22Rv1 (cell line): ENCODE measurements around the gene CST8.

Experiments
- H3K27ac ChIP-seq: fragments of 450-650 bp; 2 replicates; pipeline ENCODE4 v1.5.1; 2017
- CTCF ChIP-seq: fragments of 450-650 bp; IDR thresholded peaks from 2 replicates; pipeline ENCODE4 v1.5.1; 2017; ENCODE audit warnings: mild to moderate bottlenecking
- ZFX ChIP-seq: fragments of 450-650 bp; IDR thresholded peaks from 2 replicates; pipeline ENCODE4 v1.6.1; 2017; ENCODE audit warnings: antibody characterized with exemption, borderline replicate concordance

Gene CST8

GRCh38 chr20:23526850-23527249 lies 35.9 kb downstream of the CST8 start:
- no peak overlapping the region for H3K27ac ChIP-seq
- TF ChIP-seq CTCF: no peak
- TF ChIP-seq ZFX: no peak

GRCh38 chr20:23528867-23529431 lies 38.0 kb downstream of the CST8 start:
- TF ChIP-seq CTCF: no peak
- TF ChIP-seq ZFX: no peak
- H3K27ac ChIP-seq: no peak overlapping the region

GRCh38 chr20:23530937-23531567 lies 40.1 kb downstream of the CST8 start:
- no peak for TF ChIP-seq CTCF
- no peak for TF ChIP-seq ZFX
- no peak overlapping the region for H3K27ac ChIP-seq

- H3K27ac ChIP-seq: no peak overlapping the region
- no peak for TF ChIP-seq CTCF
- no peak for TF ChIP-seq ZFX
Measured at GRCh38 chr20:23532533-23532932, 41.6 kb downstream of the CST8 start.

- TF ChIP-seq ZFX (no peak), CTCF (no peak)
- H3K27ac ChIP-seq: no peak overlapping the region
Measured at GRCh38 chr20:23533161-23533560, 42.2 kb downstream of the CST8 start.

GRCh38 chr20:23534801-23535593 lies 44.1 kb downstream of the CST8 start:
- no peak overlapping the region for H3K27ac ChIP-seq
- TF ChIP-seq ZFX (no peak), CTCF (no peak)

GRCh38 chr20:23536328-23536974 lies 45.5 kb downstream of the CST8 start:
- H3K27ac ChIP-seq: no peak overlapping the region
- TF ChIP-seq ZFX (no peak), CTCF (no peak)
